ENCODE data around the gene LAMA5.

- TF ChIP-seq, protein P1, sequence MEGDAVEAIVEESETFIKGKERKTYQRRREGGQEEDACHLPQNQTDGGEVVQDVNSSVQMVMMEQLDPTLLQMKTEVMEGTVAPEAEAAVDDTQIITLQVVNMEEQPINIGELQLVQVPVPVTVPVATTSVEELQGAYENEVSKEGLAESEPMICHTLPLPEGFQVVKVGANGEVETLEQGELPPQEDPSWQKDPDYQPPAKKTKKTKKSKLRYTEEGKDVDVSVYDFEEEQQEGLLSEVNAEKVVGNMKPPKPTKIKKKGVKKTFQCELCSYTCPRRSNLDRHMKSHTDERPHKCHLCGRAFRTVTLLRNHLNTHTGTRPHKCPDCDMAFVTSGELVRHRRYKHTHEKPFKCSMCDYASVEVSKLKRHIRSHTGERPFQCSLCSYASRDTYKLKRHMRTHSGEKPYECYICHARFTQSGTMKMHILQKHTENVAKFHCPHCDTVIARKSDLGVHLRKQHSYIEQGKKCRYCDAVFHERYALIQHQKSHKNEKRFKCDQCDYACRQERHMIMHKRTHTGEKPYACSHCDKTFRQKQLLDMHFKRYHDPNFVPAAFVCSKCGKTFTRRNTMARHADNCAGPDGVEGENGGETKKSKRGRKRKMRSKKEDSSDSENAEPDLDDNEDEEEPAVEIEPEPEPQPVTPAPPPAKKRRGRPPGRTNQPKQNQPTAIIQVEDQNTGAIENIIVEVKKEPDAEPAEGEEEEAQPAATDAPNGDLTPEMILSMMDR (IDR thresholded peaks at IDR 0.05) = no peak
- TF ChIP-seq ZNF302 (CRISPR knock-in tag; IDR thresholded peaks at IDR 0.05) = no peak
Measured at GRCh38 chr20:62296724-62297448, 70.2 kb downstream of the LAMA5 start.

Data from A549 (cell line).